ENCODE data around the gene ICOSLG.
"Not testable (repeated sequence)": the region's sequence is repeated elsewhere in the genome, so short reads cannot be mapped to it uniquely, and the experiment has no call there.

The ICOSLG gene

GRCh38 chr21:44220674-44221073 lies 20.1 kb downstream of the ICOSLG start:
- DNase-seq = not testable (repeated sequence)

GRCh38 chr21:44218461-44218860 lies 22.3 kb downstream of the ICOSLG start:
- DNase-seq = not testable (repeated sequence)

DNA sequence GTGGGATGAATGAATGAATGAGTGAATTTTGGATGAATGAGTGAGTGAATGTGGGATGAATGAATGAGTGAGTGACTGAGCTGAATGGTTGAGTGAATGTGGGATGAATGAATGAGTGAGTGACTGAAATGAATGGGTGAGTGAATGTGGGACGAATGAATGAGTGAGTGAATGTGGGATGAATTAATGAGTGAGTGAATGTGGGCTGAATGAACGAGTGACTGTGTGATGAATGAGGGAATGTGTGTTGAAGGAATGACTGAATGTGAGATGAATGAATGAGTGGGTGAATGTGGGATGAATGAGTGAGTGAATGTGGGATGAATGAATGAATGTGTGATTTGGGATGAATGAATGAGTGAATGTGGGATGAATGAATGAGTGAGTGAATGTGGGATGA lies 28.8 kb downstream of the ICOSLG start:
- not testable (repeated sequence) for DNase-seq

DNA sequence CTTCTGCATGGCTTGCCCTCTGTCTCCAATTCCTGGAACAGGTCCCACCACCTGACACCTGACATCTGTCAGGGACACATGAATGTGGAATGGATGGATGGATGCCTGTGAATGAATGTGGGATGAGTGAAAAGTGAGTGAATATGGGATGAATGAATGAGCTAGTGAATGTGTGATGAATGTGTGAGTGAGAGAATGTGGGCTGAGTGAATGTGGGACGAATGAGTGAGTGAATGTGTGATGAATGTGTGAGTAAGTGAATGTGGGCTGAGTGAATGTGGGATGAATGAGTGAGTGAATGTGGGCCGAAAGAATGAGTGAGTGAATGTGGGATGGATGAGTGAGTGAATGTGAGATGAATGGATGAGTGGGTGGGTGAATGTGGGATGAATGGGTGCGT lies 29.2 kb downstream of the ICOSLG start:
- not testable (repeated sequence) for DNase-seq

DNA sequence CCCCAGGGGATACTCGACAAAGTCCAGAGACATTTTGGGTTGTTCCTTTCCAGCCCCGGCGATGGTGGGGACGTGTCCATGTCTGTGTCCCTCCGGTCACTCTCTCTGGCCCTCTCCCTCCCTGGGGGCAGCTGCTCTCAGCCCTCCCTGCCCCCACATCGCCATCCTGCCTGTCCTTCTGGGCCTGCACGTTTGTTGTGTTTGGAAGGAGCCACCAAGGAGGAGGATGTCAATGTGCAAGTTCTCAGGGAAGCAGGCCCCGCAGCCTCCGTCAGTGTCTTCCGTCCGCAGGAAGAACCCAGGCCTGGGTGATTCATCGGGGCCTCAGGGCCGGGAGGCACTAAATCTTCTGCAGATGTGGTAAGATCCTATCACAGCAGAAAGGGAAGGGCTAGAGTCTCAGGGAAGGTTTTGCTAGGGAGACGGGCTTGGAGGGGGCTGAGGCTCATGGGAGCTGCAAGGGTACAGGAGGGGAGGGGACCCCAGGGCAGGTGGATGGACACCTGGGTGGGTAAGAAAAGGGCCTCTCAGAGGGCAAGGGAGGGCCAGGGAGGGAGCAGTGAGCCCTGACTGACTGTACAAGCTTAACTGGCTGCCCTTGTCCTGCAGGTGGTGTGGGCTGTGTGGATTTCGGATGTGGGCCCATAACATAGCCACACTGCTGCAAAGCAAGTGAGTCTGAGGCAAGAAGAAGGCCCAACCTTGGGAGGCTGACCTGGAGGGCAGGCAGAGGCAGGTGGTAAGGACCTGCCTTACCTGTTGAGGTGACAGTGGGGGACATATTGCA lies 32.7 kb downstream of the ICOSLG start:
- DNase-seq = not testable (repeated sequence)

- DNase-seq = not testable (repeated sequence)
These were observed 33.8 kb downstream of the ICOSLG start for GRCh38 chr21:44206698-44207676.

GRCh38 chr21:44206187-44206586 lies 34.6 kb downstream of the ICOSLG start:
- not testable (repeated sequence) for DNase-seq

- not testable (repeated sequence) for DNase-seq
These were observed 38.0 kb downstream of the ICOSLG start for GRCh38 chr21:44202590-44203299.

- not testable (repeated sequence) for DNase-seq
These were observed 40.7 kb downstream of the ICOSLG start for GRCh38 chr21:44199997-44200396.

- no peak for DNase-seq
These were observed 41.3 kb downstream of the ICOSLG start for GRCh38 chr21:44199448-44199847.

GRCh38 chr21:44197156-44197516 lies 43.6 kb downstream of the ICOSLG start:
- not testable (repeated sequence) for DNase-seq

DNA sequence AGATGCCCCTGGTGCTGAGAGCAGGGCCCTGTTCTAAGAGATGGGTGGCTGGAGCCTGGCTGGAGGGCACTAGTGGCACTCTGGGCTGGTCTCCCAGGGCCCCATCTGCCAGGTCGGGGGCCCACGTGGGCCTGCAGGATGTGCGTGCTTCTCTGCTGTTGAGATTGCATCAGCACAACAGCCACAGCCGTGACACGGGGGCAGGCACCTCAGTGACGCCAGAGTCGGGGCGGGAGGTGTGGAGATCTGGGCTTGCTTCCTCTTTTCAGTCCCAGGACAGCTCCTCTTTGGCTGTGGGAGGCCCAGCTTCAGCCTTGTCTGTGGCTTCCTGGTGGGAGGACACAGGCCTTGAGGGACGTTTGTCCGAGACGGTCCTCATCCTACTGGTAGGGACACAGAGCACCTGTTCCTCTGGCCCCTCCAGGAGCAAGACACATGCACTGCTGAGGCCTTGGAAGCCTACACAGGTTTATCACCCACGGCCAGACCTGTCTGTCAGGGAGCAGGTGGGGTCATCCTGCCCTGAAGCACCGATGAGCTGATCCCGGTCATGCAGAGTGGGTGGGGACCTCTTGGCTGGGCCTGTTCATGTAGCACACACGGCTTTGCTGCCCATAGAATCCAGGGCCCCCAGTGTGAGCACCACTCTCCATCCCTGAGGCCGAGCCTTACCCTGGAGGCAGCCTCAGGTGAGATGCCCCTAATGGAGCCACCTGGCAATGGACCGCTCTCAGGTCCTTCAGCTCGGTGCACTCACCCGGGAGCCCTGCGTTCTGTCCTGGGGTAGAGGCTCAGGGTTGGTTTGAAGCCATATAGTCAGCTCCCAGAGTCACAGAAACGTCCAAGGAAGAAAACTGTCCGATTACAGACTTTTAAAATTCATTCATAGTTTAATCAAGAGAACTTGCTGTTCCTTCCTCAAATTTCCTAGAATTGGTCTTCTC lies 44.3 kb downstream of the ICOSLG start:
- peak in 3 of 5 donors; percentile 38 to 87 (median 47) for DNase-seq

GRCh38 chr21:44194888-44195287 lies 45.9 kb downstream of the ICOSLG start:
- not testable (repeated sequence) for DNase-seq

DNA sequence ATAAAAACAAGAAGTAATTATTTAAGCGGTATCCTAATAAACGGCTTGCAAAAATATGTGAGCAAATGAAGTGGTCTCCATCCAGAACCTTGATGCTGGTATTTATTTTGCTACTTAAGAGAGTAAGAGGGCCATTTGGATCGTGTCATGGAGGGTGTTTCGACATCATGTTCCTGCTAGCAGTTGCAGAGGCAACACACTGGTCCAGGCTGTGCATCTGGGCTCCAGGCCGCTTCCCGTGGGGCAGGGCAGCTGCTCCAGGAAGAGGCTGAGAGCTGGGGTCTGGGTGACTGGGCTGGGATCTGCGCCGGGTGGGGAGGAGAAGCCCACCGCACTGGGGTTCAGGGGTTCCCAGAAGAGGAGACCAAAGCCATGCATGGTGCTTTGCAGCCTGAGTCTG lies 46.3 kb downstream of the ICOSLG start:
- not testable (repeated sequence) for DNase-seq

DNA sequence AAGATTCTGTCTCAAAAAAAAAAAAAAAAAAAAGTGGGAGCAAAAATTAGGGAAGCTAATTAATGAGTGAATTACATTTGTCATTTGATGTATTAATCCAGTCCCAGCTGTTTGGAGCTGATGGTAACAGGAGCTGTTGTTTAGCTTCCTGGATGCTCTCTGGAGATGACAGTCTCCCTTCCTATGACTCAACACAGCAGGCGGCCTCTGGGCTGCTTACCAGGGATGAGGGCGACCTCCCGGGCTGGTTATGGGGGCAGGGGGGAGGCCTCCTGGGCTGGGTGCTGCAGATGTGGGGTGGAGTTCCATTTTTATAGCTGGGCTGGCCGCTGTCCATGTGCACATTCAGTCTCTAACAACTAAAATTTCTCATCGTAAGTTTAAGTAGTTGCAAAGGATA lies 47.6 kb downstream of the ICOSLG start:
- DNase-seq = not testable (repeated sequence)

DNA sequence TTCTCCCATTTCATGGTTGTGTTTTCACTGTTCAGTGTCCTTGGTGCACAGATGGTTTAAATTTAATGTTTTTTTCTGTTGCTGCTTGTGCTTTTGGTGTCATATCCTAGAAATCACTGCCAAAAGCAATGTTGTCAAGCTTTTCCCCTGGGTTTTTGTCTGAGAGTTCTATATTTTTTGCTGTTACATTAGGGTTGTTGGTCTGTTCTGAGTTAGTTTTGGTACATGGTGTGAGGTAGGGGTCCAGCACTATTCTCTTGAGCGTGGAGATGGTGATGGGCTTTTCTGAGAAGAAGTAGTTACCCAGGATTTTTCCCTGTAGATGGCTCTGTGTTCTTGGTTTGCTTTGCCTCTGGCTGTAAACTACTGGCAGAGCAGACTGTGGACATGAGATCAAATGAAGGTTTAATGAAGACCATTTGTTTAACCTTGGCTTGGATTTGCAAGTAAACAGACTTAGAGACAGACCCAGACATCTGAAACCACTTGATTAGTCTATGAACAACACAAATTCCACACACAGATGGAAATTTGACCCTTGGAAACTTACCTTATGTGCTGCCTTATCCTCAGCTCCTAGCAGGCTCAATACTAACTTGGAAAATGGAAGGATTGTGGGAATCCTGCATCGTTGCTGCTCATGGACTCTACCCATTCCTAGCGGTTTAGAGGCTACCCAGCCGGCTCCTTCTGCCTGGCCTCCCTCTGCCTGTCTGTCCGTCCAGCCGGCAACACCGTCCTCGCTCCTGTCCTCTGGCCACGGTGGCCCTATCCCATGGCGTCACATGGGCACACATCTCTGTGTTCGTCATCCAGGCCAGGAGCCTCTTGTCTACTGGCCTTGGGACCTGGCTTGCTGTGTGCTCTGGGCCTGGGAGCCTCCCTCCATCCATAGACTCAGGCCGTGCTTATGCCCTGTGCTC lies 50.1 kb downstream of the ICOSLG start:
- DNase-seq = not testable (repeated sequence)

DNA sequence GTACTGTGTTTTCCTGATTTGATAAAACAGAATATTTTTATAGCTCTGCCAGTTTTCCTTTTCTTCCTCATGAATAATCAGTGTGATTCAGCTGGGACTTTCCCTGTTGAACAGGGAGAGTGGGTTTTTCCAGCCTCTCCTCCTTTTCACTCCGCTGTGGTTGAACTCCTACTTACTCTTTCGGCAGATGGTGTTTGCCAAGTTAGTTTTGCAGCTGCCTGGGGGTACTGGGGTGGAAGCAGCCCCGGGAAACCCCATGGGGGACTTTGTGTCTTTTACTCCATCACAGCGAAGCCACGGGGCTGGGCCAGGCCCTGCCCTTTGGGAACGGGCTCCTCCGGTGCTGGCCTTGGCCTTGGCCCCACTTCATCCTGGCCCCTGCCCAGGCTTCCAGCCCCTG lies 55.9 kb downstream of the ICOSLG start:
- DNase-seq = not testable (repeated sequence)

DNA sequence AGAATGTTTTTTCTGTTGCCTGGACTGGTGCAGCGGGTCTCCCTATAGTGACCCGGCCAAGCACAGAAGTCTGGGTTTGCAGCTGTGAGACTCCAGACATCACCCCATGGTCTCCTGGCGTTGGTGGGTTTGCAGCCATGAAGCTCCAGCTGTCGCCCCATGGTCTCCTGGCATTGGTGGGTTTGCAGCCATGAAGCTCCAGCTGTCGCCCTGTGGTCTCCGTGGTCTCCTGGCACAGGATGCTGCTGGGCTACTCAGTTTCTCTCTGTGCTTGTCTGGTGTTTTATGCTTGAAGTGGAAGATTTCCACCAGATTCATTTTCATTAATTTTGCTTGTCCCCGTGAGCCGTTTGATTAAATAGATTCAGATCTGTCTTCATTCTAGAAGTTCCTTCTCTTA lies 58.5 kb downstream of the ICOSLG start:
- not testable (repeated sequence) for DNase-seq

GRCh38 chr21:44181506-44181905 lies 59.2 kb downstream of the ICOSLG start:
- DNase-seq = not testable (repeated sequence)

- DNase-seq = not testable (repeated sequence)
These were observed 64.6 kb downstream of the ICOSLG start for GRCh38 chr21:44176127-44176526.

Measured in T-helper 1 cell (primary cell).